Dedifferentiated amniotic fluid mesenchymal stem cell (primary cell): ENCODE data around the gene ADH1C.

Experiments used
- DNase-seq: peaks from one replicate; pipeline ENCODE4 v3.0.0-alpha.2; 2016; ENCODE audit errors: extremely low spot score

Gene ADH1C

DNA sequence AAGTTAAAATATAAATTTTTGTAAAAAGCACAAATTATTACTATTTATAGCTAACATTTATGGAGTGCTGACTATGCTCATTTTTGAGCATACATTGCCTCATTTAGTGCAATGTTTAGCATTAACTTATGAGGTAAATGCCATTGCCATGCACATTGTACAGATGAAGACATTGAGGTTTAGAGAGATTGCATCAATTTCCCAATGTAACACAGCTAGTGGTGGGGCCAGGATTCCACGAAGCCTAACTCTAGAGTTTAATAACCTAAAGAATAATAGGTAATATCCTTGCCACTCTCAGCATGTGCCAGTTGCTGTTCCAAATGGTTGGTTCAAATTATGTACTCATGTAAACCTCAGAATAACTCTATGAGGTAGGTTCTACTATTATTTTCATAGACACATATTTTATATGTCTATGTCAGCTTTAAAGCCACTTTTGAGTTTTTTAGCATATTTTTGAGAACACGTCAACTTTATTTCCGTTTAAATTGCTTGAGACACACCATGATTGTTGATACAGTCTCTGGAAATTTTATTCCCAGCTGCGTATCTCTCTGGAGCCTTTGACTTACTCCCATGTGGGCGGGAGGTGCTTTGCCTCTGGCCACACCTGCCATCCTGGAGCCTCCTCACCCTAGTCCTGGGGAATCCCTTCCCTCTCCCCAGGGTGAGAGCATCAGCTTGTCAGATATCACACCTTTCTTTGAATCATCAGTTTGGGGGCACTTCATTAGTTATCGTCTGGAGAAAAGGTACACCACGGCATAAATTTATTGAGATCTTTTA lies 51.0 kb downstream of the ADH1C start:
- peak; percentile 35 for DNase-seq

DNA sequence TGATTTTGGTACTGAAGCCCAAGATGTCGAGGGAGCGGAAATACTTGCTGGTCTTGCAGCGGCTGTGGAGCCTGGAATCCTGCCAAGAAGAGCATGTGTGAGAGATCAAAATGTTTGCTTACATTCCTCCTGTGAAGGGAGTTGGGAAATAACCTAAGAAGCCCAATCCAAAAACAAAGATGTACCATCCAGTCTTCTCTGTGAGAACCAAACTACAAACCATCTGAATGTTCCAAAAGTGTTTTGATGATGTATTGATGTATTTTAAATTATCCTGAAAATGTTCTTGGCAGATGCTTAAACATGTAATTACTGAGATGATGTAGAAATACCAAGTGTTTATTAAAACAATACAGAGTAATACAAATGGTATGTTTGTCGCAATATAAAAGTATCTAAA lies 51.6 kb downstream of the ADH1C start:
- peak; percentile 97 for DNase-seq

DNA sequence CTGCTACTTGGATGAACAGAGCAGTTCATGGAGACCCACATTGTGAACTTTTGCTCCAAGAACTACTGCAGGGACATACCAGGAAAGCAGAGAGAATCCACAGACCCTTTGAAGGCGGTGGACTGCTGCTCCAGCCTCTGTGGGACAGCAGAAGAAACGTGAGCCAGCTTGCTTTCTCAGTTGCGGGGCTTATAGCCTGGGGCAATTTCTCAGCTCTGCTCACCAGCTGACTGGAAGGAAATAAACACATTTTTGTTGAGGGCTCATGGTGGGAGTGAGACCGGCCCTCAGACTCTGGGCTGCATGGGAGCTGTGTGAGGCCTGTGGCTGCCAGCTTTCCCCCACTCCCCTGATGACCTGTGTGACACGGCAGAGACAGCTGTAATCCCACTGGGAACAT lies 59.2 kb downstream of the ADH1C start:
- no peak for DNase-seq

DNA sequence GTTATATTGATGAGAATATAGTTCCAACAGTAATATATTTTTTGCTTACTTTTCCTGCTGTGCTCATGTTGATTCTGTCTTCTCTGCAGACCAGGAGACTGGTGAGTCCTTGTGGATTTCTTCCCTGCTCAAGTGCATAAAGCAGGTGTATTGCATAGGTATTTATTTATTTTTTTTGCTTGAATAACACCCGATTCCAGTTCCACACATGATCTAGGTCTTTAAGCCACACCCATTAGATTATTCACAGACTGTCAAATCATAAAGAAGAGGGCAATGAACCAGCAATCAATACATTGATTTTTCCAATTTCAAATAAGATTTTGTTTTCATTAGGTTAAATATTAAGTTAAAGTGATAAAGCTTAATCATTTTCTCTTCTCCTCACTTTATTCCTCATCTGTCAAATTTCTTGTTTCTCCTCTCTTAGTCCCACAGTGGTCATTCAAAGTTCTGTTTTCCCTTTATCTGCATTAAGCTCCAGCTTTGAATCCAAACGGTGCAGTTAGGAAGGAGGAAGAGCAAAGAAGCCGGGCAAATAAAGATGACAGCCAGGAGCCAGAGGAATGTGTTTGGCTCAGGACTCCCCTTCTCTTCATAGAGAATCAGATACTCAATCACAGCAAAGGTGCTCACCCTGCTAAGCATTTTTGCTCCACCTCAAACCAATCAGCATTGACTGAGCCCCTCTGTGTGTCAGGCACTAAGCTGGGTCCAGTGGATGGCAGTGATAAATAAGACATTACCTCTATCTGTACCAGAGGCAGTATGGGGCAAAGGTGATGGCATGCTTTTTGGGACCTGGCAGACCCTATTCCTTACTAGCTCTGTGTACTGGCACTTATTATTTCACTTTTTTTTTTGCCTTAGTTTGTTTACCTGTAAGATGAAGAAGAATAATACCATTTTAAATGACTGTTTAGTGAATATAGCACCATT lies 61.4 kb downstream of the ADH1C start, which contains the start of gene ADH1A:
ADH1A (minus strand) TSS at position 138 of the 939 bp plus-strand sequence; CDS start at position 67, 71 bp downstream.
- DNase-seq: no peak
